HEK293 (cell line): ENCODE measurements around the gene QSOX1.

ENCODE experiments used
- BCL11B ChIP-seq: fragments of 450-650 bp; formaldehyde crosslinking; IDR thresholded peaks from 2 replicates; pipeline ENCODE4 v1.5.1; 2016; ENCODE audit warnings: low read depth, missing biosample characterization, missing genetic modification characterization
- GLI2 ChIP-seq: fragments of 450-650 bp; formaldehyde crosslinking; IDR thresholded peaks from 2 replicates; pipeline ENCODE4; 2017; ENCODE audit warnings: missing biosample characterization, missing genetic modification characterization, low read depth, borderline replicate concordance
- GLIS2 ChIP-seq: fragments of 450-650 bp; formaldehyde crosslinking; IDR thresholded peaks from 2 replicates; pipeline ENCODE4 v1.5.1; 2016; ENCODE audit warnings: missing biosample characterization, missing genetic modification characterization
- HOXD13 ChIP-seq: sonication (generic); formaldehyde crosslinking; IDR thresholded peaks from 2 replicates; pipeline ENCODE4 v1.8.0; 2022; ENCODE audit warnings: missing genetic modification reagents, borderline replicate concordance
- KLF1 ChIP-seq: fragments of 450-650 bp; formaldehyde crosslinking; IDR thresholded peaks from 2 replicates; pipeline ENCODE4 v1.5.1; 2016; ENCODE audit warnings: missing biosample characterization, missing genetic modification characterization
- OSR2 ChIP-seq: fragments of 450-650 bp; formaldehyde crosslinking; IDR thresholded peaks from 2 replicates; pipeline ENCODE4 v1.5.1; 2016; ENCODE audit warnings: missing biosample characterization, missing genetic modification characterization
- SP3 ChIP-seq: fragments of 450-650 bp; formaldehyde crosslinking; IDR thresholded peaks from 2 replicates; pipeline ENCODE4 v1.5.1; 2016; ENCODE audit warnings: missing biosample characterization, missing genetic modification characterization
- TRIM28 ChIP-seq: IDR thresholded peaks from 2 replicates; pipeline ENCODE4 v1.6.1; 2011; ENCODE audit warnings: low read length, control low read depth, borderline replicate concordance
- ZIC2 ChIP-seq: fragments of 450-650 bp; formaldehyde crosslinking; IDR thresholded peaks from 2 replicates; pipeline ENCODE4 v1.5.1; 2016; ENCODE audit warnings: missing biosample characterization, missing genetic modification characterization
- ZNF121 ChIP-seq: fragments of 450-650 bp; formaldehyde crosslinking; IDR thresholded peaks from 2 replicates; pipeline ENCODE4 v1.5.1; 2016; ENCODE audit warnings: missing biosample characterization, missing genetic modification characterization
- ZNF19 ChIP-seq: fragments of 450-650 bp; formaldehyde crosslinking; IDR thresholded peaks from 2 replicates; pipeline ENCODE4; 2016; ENCODE audit warnings: missing biosample characterization, missing genetic modification characterization, low read depth
- ZNF23 ChIP-seq: fragments of 450-650 bp; formaldehyde crosslinking; IDR thresholded peaks from 2 replicates; pipeline ENCODE4 v1.5.1; 2016; ENCODE audit warnings: missing biosample characterization, missing genetic modification characterization, borderline replicate concordance
- ZNF354C ChIP-seq: fragments of 450-650 bp; formaldehyde crosslinking; IDR thresholded peaks from 2 replicates; pipeline ENCODE4 v1.5.1; 2016; ENCODE audit warnings: missing biosample characterization, missing genetic modification characterization, low read depth, borderline replicate concordance
- ZNF366 ChIP-seq: fragments of 450-650 bp; formaldehyde crosslinking; conservative IDR thresholded peaks from 2 replicates; pipeline ENCODE4 v1.5.1; 2016; ENCODE audit warnings: missing biosample characterization, missing genetic modification characterization
- ZNF394 ChIP-seq: fragments of 450-650 bp; formaldehyde crosslinking; IDR thresholded peaks from 2 replicates; pipeline ENCODE4 v1.5.1; 2016; ENCODE audit warnings: missing biosample characterization, missing genetic modification characterization, mild to moderate bottlenecking, moderate library complexity, borderline replicate concordance
- ZNF521 ChIP-seq: fragments of 450-650 bp; formaldehyde crosslinking; IDR thresholded peaks from 2 replicates; pipeline ENCODE4 v1.5.1; 2017; ENCODE audit warnings: missing biosample characterization, mild to moderate bottlenecking, missing genetic modification characterization
- ZNF560 ChIP-seq: fragments of 450-650 bp; formaldehyde crosslinking; IDR thresholded peaks from 2 replicates; pipeline ENCODE4 v1.5.1; 2017; ENCODE audit warnings: missing biosample characterization, missing genetic modification characterization, borderline replicate concordance
- ZXDB ChIP-seq: fragments of 450-650 bp; formaldehyde crosslinking; IDR thresholded peaks from 2 replicates; pipeline ENCODE4 v1.5.1; 2016; ENCODE audit warnings: missing biosample characterization, missing genetic modification characterization
- TF ChIP-seq, protein P1 (sequence below): fragments of 450-650 bp; formaldehyde crosslinking; IDR thresholded peaks from 2 replicates; pipeline ENCODE4 v1.5.1; 2016; ENCODE audit warnings: missing biosample characterization, missing genetic modification characterization
- TF ChIP-seq, protein P2 (sequence below): fragments of 450-650 bp; formaldehyde crosslinking; IDR thresholded peaks from 2 replicates; pipeline ENCODE4; 2016; ENCODE audit warnings: missing biosample characterization, missing genetic modification characterization
- TF ChIP-seq, protein P3 (sequence below): fragments of 450-650 bp; formaldehyde crosslinking; IDR thresholded peaks from 2 replicates; pipeline ENCODE4 v1.5.1; 2016; ENCODE audit warnings: missing biosample characterization, missing genetic modification characterization
- TF ChIP-seq, protein P4 (sequence below): fragments of 450-650 bp; formaldehyde crosslinking; IDR thresholded peaks from 2 replicates; pipeline ENCODE4 v1.5.1; 2016; ENCODE audit warnings: missing biosample characterization, missing genetic modification characterization
- TF ChIP-seq, protein P5 (sequence below): fragments of 450-650 bp; formaldehyde crosslinking; IDR thresholded peaks from 2 replicates; pipeline ENCODE4 v1.5.1; 2016; ENCODE audit warnings: missing biosample characterization, missing genetic modification characterization
- TF ChIP-seq, protein P6 (sequence below): fragments of 450-650 bp; formaldehyde crosslinking; IDR thresholded peaks from 2 replicates; pipeline ENCODE4 v1.5.0; 2017; ENCODE audit warnings: missing biosample characterization, missing genetic modification characterization, borderline replicate concordance

Gene QSOX1

DNA sequence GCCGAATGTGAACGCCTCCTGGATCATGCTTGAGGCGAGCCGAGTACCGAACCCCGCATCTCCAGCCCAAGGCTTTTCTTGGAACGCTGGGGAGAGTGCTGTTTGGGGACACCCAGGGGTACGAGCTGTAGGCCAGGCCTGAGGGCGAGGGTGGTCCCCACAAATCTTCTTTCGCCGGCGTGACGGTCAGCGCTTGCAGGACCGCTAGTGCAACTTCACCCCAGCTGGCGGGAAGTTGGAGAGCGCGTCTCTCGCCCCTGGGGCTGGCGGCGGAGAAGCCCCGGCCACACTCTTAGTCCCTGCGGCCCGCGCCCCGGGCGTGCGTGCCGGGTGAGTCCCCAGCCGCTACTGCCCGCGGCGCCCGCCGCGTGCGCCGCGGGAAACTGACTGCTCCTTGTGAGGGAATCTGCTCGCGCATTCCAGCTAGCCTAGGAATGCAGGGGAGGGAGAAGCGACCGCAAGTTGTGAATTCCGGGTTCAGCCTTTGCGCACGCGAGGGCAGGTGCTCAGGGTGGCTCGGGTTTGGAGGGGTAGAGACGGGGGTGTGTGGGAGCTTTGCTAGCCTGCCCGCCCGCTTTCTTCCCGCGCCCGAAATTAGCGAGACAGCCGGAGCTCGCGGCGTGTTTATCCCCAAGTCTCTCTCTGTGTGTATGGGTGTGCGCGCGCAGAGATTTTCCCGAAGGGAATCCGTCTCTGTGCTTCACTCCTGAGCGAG, 76.3 kb downstream of the QSOX1 start (continued):
- TF ChIP-seq, protein P1, sequence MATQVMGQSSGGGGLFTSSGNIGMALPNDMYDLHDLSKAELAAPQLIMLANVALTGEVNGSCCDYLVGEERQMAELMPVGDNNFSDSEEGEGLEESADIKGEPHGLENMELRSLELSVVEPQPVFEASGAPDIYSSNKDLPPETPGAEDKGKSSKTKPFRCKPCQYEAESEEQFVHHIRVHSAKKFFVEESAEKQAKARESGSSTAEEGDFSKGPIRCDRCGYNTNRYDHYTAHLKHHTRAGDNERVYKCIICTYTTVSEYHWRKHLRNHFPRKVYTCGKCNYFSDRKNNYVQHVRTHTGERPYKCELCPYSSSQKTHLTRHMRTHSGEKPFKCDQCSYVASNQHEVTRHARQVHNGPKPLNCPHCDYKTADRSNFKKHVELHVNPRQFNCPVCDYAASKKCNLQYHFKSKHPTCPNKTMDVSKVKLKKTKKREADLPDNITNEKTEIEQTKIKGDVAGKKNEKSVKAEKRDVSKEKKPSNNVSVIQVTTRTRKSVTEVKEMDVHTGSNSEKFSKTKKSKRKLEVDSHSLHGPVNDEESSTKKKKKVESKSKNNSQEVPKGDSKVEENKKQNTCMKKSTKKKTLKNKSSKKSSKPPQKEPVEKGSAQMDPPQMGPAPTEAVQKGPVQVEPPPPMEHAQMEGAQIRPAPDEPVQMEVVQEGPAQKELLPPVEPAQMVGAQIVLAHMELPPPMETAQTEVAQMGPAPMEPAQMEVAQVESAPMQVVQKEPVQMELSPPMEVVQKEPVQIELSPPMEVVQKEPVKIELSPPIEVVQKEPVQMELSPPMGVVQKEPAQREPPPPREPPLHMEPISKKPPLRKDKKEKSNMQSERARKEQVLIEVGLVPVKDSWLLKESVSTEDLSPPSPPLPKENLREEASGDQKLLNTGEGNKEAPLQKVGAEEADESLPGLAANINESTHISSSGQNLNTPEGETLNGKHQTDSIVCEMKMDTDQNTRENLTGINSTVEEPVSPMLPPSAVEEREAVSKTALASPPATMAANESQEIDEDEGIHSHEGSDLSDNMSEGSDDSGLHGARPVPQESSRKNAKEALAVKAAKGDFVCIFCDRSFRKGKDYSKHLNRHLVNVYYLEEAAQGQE (tag by site-specific recombination), result peak; percentile 10; the same call in 1 of the 2 replicates
- TF ChIP-seq ZNF521 (tag by site-specific recombination) (no peak), ZXDB (tag by site-specific recombination) (peak; percentile 91), ZNF394 (tag by site-specific recombination) (no peak), ZNF366 (tag by site-specific recombination) (no peak), SP3 (tag by site-specific recombination) (no peak), KLF1 (tag by site-specific recombination) (no peak), BCL11B (tag by site-specific recombination) (no peak; the same call in 1 of the 2 replicates), ZNF560 (tag by site-specific recombination) (no peak), ZNF19 (tag by site-specific recombination) (no peak), ZNF23 (tag by site-specific recombination) (no peak), ZNF354C (no peak), GLI2 (tag by site-specific recombination) (no peak), OSR2 (tag by site-specific recombination) (no peak), ZIC2 (peak; percentile 91), ZNF121 (tag by site-specific recombination) (no peak), HOXD13 (no peak), TRIM28 (no peak), GLIS2 (tag by site-specific recombination) (peak; percentile 35; the same call in 1 of the 2 replicates)
- TF ChIP-seq, protein P2, sequence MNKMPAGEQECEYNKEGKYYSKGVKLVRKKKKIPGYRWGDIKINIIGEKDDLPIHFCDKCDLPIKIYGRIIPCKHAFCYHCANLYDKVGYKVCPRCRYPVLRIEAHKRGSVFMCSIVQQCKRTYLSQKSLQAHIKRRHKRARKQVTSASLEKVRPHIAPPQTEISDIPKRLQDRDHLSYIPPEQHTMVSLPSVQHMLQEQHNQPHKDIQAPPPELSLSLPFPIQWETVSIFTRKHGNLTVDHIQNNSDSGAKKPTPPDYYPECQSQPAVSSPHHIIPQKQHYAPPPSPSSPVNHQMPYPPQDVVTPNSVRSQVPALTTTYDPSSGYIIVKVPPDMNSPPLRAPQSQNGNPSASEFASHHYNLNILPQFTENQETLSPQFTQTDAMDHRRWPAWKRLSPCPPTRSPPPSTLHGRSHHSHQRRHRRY (tag by site-specific recombination), result no peak
- TF ChIP-seq, protein P3, sequence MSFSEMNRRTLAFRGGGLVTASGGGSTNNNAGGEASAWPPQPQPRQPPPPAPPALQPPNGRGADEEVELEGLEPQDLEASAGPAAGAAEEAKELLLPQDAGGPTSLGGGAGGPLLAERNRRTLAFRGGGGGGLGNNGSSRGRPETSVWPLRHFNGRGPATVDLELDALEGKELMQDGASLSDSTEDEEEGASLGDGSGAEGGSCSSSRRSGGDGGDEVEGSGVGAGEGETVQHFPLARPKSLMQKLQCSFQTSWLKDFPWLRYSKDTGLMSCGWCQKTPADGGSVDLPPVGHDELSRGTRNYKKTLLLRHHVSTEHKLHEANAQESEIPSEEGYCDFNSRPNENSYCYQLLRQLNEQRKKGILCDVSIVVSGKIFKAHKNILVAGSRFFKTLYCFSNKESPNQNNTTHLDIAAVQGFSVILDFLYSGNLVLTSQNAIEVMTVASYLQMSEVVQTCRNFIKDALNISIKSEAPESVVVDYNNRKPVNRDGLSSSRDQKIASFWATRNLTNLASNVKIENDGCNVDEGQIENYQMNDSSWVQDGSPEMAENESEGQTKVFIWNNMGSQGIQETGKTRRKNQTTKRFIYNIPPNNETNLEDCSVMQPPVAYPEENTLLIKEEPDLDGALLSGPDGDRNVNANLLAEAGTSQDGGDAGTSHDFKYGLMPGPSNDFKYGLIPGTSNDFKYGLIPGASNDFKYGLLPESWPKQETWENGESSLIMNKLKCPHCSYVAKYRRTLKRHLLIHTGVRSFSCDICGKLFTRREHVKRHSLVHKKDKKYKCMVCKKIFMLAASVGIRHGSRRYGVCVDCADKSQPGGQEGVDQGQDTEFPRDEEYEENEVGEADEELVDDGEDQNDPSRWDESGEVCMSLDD, result peak; percentile 74; the same call in 1 of the 2 replicates
- TF ChIP-seq, protein P4, sequence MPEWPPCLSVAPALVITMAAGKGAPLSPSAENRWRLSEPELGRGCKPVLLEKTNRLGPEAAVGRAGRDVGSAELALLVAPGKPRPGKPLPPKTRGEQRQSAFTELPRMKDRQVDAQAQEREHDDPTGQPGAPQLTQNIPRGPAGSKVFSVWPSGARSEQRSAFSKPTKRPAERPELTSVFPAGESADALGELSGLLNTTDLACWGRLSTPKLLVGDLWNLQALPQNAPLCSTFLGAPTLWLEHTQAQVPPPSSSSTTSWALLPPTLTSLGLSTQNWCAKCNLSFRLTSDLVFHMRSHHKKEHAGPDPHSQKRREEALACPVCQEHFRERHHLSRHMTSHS (tag by site-specific recombination), result no peak; the same call in 1 of the 2 replicates
- TF ChIP-seq, protein P5, sequence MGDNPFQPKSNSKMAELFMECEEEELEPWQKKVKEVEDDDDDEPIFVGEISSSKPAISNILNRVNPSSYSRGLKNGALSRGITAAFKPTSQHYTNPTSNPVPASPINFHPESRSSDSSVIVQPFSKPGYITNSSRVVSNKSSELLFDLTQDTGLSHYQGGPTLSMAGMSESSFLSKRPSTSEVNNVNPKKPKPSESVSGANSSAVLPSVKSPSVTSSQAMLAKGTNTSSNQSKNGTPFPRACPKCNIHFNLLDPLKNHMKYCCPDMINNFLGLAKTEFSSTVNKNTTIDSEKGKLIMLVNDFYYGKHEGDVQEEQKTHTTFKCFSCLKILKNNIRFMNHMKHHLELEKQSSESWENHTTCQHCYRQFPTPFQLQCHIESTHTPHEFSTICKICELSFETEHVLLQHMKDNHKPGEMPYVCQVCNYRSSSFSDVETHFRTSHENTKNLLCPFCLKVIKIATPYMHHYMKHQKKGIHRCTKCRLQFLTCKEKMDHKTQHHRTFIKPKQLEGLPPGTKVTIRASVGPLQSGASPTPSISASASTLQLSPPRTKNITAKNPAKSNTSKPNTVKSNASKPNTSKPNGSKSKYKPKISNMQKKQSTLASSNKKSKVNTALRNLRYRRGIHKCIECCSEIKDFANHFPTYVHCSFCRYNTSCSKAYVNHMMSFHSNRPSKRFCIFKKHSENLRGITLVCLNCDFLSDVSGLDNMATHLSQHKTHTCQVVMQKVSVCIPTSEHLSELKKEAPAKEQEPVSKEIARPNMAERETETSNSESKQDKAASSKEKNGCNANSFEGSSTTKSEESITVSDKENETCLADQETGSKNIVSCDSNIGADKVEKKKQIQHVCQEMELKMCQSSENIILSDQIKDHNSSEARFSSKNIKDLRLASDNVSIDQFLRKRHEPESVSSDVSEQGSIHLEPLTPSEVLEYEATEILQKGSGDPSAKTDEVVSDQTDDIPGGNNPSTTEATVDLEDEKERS, result no peak
- TF ChIP-seq, protein P6, sequence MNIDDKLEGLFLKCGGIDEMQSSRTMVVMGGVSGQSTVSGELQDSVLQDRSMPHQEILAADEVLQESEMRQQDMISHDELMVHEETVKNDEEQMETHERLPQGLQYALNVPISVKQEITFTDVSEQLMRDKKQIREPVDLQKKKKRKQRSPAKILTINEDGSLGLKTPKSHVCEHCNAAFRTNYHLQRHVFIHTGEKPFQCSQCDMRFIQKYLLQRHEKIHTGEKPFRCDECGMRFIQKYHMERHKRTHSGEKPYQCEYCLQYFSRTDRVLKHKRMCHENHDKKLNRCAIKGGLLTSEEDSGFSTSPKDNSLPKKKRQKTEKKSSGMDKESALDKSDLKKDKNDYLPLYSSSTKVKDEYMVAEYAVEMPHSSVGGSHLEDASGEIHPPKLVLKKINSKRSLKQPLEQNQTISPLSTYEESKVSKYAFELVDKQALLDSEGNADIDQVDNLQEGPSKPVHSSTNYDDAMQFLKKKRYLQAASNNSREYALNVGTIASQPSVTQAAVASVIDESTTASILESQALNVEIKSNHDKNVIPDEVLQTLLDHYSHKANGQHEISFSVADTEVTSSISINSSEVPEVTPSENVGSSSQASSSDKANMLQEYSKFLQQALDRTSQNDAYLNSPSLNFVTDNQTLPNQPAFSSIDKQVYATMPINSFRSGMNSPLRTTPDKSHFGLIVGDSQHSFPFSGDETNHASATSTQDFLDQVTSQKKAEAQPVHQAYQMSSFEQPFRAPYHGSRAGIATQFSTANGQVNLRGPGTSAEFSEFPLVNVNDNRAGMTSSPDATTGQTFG (tag by site-specific recombination), result no peak
